NCI-H146 (cell line): ENCODE data around the gene NCKAP5.

Source experiments
- DNase-seq: peaks from one replicate; lab custom pipeline; 2025; lab: John Stamatoyannopoulos, UW

Gene NCKAP5

DNA sequence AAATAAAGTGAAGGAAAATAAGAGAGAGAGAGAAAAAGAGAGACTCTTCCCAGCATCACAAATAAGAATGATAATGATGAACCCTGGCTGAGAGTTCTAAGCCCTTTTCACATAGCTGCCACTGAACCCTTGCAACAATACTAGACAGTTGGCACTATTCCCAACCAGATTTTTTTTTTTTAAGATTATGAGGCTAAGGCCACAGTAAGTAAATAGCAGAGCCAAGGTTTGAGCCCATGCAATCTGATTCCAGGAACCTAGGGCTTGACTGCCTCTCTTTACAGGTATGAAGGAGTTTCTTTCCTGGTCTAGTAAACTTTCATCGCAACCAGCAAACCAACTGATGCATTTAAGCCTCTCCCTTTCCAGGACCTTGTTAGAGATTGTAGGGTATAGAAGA lies 424.6 kb downstream of the NCKAP5 start:
- DNase-seq, result no peak

DNA sequence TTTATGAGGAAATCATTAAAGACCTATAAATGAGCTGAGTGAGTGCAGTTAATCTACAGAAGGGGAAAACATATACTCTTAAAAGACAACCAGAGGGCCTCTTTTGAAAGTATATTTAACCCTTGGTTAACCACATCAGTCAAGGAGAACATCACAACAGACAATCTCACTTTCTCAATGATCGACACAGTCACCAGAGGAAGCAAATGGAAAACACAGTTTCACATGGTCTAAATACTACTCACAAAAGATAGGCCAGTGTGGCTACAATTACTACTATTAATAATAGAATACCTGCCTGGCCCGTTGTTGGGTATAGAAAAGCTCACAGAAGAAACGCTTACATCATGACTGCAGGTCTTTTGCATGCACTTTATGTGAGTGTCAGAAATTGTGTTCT lies 426.2 kb downstream of the NCKAP5 start:
- DNase-seq, result no peak

DNA sequence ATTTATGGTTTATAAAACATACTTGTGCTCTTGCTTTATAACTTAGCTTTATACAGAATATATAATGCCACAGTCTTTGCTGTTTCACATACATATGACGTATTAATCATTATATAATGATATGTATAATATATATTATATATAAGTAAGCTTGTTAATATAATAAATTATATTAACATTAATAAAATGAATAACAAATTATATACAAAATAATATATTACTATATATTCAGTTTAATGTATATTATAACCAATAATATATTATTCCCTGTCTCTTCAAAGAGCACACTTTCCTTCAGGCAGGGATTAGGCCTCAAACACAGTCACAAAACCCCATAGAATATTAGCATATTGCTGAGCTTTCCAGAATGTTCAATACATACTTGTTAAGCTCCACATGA lies 427.6 kb downstream of the NCKAP5 start:
- DNase-seq, result no peak

DNA sequence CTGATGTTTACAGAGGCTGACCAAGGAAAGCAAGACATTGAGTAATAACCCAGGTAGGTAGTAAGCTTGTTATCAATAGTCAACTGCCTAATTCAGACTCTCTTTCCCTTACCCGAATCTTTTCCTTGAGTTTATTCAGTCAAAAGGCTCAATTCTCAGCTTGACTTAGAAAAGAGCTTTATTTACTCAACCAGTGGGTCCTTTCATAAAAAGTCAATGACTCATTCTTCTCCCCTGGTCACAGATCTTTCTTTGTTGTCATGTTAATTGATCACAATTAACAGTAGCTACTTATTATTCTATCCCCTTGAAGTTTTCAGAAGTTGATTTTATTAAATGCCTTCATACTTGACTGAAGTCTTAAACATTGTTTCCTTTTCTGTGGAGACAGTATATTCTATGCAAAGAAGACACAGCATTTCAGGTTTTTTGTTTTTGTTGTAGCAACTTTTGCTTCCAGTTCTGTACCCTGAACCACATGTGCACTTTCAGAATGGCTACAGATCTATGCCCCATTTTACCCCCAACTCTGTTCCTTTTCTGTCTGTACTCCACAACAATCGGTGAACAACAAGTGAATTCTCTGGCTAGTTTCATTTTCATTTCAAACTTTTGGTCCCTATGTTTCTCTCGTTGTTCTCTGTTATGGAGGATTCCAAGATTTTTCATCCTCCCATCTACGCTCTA lies 428.3 kb downstream of the NCKAP5 start:
- no peak for DNase-seq

DNA sequence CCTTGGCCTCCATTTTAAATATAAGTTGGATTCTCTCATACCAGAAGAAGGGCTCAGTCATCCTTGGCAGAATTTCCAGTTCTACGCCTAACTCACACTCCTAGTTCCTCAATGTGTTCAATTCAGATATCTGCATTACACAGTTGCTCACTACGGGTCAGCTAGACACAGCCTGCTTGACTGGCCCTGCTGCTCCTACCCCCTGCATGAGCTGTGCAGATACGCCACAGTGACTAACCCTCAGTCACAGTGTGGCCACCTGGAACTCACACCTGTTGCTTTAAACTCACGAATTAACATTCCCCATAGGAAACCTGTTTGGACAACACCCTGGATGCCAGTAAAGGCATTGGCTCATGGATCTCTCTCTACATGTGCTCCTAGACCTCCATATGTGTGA lies 429.6 kb downstream of the NCKAP5 start:
- no peak for DNase-seq

DNA sequence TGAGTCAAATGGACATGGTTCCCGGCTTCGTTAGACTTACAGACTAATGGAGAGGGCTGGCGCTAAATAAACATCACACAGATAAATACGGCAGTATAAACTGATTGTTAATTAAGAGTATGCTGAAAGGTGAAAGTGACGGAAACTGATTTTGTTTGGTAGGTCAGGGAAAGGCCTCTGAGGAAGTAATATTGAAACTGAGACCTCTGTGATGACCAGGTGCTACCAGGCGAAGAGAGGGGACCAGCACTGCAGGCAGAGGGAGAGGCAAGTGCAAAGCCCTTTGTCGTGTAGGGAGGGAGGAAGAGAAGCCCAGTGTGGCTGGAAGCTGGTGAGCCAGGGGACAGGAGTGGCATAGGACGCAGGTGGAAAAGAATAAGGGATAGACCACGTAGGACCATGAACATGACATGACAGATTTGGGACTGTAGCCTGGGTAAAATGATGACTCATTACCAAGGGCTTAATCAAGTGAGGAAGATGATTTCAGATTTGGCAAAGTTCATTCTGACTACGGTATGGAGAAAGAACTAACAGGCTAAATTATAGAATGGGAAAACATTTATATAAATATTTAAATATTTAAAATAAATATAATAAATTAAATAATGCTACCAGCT lies 433.1 kb downstream of the NCKAP5 start:
- no peak for DNase-seq

DNA sequence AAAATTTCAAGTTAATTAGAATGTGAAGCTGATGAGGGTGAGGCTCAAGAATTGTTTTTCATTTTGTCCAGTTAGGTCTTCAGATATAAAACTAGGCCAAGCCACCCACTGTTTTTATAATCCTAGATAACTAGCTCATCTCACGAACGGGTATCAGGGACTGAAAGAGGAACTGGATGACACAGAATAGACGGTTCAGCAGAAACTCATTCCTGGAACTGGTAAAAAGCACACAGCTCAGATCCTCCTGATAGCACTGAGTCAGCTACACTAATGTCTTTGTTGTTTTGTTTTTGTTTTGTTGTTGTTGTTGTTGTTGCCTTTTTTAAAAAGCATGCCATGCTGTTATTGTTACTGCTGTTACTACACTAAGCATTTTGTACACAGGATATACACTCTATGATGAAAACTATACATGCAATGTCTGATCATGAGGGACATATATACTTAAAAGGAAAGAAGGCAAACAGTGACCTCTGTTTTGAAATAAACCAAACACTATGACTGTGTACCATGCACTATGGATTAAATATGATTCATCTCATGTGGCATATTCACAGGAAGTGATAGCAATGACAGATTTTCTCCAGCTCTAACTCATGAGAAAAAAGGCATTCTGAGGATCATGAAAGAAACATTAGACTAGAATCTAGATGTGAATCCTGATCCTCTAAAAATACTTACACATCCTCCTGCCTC lies 437.6 kb downstream of the NCKAP5 start:
- DNase-seq, result no peak

DNA sequence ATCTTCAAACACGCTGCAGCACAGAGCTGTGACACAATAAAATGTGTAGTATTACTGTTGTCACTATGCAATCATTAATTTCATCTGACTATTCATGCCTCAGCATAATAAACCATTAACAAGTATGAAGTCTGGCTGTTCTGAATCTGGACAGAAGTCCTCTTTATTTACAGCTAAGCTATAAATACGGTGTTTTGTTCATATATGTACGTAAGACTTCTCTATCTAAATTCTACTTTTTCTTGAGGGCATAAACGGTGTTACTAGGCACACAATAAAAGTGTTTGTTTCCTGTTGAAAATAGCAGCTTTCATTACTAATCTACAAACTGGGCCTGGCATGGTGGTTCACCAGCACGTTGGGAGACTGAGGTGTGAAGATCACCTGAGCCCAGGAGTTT lies 443.8 kb downstream of the NCKAP5 start:
- DNase-seq, result no peak

DNA sequence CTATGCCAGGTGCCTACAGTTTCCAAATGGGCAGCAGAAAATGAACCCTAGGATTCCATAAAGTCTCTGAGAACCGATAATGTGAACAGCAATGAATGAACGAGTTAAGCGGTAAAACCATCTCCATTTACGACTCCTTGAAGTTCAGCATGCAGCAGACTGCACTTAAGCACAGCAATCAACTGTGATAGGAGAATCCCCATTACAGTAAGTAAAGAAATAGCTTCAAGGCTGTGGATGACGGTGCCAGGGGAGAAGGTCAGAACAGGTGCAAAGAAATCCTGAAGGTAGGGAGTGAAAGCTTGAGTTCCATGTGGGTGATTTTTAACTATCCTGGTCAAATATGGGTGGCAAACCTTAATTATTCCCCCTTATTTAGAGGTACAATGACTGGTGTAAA lies 444.4 kb downstream of the NCKAP5 start:
- no peak for DNase-seq

DNA sequence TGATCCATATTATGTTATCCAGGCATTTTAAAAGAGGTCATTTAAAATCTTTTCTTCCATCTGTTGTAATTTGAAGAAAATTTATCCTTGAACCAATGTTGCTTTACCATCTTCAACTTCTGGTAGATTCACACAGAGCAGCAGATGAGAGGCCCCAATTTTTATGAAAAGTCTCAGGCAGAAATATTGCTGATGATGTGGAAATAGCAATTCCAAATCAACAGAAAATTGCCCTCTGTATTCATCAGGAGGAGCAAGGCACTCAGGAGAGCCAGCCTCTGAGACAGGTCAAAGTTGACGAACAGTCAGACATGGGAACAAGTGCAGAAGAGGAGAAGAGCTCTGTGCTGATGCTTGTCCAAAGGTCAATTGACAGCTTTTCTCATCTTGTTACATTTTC lies 444.9 kb downstream of the NCKAP5 start:
- no peak for DNase-seq

DNA sequence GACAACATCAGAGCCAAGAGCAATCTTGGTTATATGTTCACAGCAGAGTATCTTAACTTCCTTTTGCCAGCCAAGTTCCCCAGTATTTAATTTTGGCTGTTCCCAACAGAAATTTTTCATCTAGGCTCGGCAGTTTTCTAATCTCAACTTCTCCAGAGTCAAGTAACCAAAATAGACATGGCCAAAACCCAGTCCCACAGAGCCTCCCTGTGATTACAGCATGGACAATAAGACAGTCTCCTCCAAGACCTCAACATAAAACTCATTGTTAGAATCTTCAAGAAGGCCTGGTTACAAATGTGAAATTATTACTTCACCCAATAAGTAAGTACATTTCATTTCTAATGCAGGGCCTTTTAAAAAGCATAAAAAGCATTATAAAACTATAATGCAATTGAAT lies 445.7 kb downstream of the NCKAP5 start:
- no peak for DNase-seq

DNA sequence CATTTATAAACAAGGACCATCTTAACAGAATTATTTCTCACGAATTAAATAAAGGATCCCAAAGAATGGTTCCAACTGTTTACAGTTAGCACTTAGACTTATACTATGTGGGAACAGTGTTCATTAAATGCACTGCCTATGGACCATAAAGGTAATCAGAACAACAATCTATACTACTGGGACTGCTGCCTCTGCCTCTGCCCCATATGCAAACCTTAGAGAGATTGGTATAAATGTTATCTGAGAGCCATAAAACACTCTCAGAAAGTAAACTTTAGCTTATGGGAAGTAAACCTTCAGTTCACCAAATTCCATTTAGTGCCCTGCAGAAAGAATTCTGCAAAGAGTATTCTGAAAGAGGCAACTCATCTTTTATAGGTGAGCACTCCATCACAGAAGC lies 448.0 kb downstream of the NCKAP5 start:
- no peak for DNase-seq

DNA sequence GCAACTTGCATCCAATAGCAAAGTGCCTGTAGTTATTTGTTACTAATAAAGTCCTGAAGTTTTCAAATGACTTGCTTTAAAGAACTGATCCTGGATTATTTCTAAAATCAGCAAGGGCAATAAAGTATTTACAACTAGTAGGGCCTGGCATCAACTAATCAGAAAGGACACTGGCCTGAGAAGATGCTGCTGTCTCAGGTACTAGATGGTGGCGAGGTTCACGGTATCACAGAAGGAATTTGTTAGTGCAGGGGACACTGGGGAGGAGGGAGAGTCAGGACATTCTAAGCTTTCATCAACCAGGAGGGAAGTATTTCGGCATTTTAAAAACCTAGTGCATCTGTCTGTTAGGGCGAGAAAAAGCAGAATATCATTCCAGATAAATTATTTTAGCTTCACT lies 458.1 kb downstream of the NCKAP5 start:
- no peak for DNase-seq

DNA sequence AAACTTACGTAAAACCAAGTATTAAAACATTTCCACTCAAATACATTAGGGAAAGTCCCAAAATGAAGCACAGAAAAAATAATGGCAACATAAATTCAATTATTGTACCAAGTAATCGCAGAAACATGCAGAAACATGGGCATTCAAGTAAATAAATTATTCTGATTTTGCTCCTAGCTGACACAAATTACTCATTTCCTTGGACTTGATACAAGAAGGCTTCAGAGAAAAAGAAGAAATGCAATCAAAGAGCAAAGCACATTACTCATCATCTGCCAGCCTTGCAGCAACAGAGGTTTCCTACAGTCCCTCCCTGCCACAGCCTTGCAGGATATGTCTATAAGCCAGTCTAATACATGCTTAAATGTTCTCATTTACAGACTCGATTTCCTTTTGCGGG lies 458.5 kb downstream of the NCKAP5 start:
- DNase-seq, result no peak

DNA sequence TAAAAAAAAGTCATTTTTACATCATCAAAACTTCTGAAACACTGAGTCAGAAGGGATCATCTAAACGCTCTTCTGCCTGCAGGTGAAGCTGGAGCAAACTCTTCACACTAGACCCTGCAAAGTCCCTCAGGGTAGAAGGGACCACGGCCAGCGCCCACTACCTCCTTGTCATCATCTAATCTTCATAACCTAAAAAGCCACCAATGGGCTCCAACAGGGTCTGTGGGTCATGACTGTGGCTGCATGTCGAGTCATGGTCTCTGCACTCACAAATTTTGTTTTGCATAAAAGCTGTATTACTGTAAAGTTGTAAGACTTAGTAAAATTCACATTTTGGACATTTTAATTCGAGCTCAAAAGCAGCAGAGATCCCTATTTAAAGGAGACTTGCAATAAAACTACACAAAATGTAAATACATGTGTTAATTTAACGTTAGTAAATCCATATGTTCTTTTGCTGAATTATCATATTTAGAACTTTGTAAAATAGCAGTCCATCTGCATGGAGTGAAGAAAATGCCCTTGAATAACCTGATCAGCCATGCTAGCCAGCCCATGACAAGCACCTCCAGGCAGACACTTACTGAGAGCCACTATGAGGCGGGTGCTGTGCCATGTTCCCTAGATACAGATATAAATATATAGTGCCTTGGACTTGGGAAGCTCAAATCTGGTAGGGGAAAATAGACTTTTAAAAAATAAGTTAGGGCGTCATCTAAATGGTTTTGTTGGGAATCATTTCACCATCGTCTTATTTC lies 461.0 kb downstream of the NCKAP5 start:
- DNase-seq, result no peak

DNA sequence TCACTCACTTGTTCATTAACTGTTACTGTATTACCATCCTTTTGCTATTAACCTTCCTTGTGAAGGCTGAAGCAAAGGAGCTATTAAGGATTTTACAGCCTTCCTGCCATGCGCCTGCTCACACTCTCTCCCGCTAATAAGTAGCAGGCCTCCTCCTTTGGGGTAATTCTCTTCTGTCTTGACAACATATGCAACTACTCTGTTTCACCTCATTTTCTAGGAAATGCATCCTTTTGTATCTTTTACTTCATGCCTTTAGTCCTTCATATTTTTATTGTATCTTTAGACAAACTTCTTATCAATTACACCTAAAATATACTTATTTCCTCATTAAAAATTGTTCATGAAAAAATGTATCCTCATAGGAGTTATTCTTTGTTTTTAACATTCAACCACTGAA lies 463.4 kb downstream of the NCKAP5 start:
- DNase-seq, result no peak

DNA sequence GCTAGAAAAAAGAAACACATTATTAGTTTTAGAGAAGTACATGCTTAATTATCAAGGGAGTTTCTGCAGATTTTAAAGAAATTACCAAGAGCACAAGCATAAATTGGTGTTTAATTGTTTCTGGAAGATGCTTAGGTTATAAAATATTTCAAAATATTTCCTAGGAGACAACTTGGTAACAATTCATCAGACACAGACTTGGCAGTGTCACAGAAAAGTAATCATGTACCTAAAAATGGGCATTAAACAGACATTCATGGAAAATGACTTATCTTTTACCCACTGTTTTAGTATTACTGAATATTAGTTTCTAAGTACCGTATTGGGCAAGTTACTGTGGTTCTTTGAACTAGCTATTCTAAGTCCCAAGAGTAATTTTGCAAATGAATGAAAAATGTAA lies 469.5 kb downstream of the NCKAP5 start:
- DNase-seq, result no peak

DNA sequence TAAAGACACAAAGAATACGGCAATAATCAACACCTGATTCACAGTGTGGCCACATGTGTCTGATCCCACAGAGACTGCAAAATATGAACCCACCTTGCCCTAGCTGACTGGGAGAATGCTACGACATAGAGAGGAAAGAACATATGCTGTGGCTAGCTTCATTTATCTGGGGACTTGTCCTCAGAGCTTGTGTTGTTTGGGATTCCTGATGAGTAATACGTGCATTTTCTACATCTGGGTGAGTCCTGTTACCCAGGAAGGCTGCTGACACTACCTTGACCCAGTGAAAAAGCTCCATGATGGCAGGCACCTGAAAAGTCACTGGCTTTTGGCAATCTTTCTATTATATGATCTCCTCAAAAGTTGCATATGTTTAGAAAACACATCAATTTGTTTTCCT lies 470.6 kb downstream of the NCKAP5 start:
- DNase-seq, result no peak

DNA sequence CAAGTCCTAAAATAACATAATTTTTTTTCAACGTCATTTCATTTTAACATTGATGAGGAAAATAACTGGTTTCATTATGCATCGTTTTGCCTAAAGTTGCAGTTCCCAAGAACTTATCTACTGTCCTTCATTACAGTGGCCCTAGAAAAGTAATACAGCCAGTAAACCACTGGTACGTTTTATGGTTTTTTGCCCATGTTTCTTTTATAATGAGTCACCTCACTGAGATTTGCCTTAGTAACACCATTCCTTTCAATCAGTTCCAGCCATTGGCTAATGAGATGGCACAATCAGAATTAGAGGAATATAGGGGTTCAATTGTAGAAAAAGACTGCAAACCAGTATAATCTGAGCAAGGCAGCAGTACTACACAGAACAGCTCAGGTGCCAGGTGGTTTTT lies 475.7 kb downstream of the NCKAP5 start:
- no peak for DNase-seq

DNA sequence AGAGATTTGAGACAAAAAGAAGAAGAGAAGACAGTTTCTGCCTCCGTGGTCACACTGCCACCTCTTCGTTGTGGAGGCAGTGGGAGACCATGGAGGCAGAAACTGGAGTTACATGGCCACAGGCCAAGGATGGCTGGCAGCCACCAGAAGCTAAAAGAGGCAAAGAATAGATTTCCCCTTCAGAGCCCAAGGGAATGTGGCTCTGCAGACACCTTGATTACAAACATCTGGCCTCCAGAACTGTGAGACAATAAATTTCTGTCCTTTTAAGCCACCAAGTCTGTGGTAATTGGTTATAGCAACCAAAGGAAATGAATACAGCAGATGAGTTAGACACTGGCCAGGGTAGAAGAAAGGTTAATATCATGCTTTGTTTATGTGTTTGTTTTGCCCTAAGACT lies 477.9 kb downstream of the NCKAP5 start:
- no peak for DNase-seq

DNA sequence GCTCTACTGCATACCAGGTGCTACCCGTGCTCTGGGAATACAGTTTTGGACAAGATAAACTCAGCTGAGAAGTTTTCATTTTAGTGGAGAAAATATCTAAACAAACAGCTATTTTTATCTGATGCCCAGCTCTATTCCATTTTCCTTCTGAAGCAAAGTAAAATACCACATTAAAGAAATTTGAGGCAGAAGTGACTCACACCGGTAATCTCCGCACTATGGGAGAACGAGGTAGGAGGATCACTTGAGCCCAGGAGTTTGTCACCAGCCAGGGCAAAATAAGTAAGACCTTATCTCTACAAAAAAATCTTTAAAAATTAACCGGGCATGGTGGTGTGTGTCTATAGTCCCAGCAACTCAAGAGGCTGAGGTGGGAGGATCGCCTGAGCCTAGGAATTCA lies 482.1 kb downstream of the NCKAP5 start:
- no peak for DNase-seq

DNA sequence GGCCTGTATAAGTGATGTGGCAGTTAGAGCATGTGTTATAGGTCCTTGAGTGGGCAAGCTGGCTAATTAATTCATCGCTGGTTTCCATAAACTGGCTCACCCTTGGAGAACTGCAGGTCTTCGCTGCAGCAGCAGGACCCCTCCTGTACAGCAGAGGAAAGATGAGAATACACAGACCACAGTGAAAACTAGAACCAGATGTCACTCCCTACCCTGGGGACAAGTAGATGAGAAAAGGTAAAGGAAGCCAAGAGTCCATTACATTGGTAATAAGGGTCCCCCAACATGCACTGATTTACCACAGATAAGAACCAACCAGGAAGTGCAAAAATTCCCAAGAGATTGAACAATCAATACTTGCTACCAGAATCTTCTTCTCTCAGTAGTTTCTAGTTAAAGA lies 482.6 kb downstream of the NCKAP5 start:
- DNase-seq, result no peak

DNA sequence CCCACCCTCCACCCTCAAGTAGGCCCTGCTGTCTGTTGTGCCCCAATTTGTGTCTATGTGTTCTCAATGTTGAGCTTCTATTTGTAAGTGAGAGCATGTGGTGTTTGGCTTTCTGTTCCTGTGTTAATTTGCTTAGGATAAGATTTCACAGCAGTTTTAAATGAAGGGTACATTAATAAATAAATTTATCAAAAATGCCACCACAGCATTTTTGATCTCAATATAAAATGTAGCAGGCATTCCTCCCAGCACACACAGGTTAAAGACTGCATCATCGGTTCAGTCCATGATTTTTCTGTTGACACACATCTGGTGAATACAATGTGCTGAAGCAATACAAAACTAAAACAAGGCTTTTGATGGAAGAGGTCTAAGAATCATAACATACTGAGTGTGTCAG lies 486.2 kb downstream of the NCKAP5 start:
- DNase-seq, result no peak
